Colonic mucosa (tissue), 4 donors: ENCODE results near the gene CLEC4M. TPM values are rescaled to one million over a fixed set of nuclear protein-coding genes. Genes with fewer than 3 reads are reported as not detected.
"Not testable (repeated sequence)": the region's sequence is repeated elsewhere in the genome, so short reads cannot be mapped to it uniquely, and the experiment has no call there.

Experiments used
- DNase-seq: peaks from one replicate; pipeline ENCODE4 v3.0.0-alpha.2; 2020
- H3K27ac ChIP-seq: fragments of 200-600 bp; one replicate; pipeline ENCODE4 v1.8.0; 2021
- H3K27me3 ChIP-seq: fragments of 200-600 bp; one replicate; pipeline ENCODE4 v1.8.0; 2021
- H3K36me3 ChIP-seq: fragments of 200-600 bp; one replicate; pipeline ENCODE4 v1.8.0; 2021
- H3K4me1 ChIP-seq: fragments of 200-600 bp; one replicate; pipeline ENCODE4 v1.8.0; 2021; ENCODE audit warnings: mild to moderate bottlenecking
- H3K4me3 ChIP-seq: fragments of 200-600 bp; one replicate; pipeline ENCODE4 v1.8.0; 2021
- H3K9ac ChIP-seq, 2 donors: one replicate each; pipeline ENCODE4 v1.7.0; 2013; ENCODE audit warnings: control low read depth in 2 of 2, low read depth in 2 of 2, low read length in 2 of 2
- H3K9me3 ChIP-seq: fragments of 200-600 bp; one replicate; pipeline ENCODE4 v1.8.0; 2021
- intact Hi-C: fragments of 100-400 bp; cut with DNase I; formaldehyde crosslinking; loops from one replicate; pipeline ENCODE4 v1.14.1; 2022
- total RNA-seq, 2 donors: library from RNA; stranded (reverse); fragmentation: NEBNext Ultra II Directional in 1 of 2; extraction: Animal tissue kit (Norgen Biotek cat#: 25700) in 1 of 2; gene quantifications; one replicate each; pipeline ENCODE4 v1.2.1, GENCODE V29; 2021
- TF ChIP-seq, protein P1 (sequence below): fragments of 200-600 bp; IDR thresholded peaks from one replicate; pipeline ENCODE4 v1.8.0; 2022; ENCODE audit warnings: antibody characterized with exemption, mild to moderate bottlenecking
- donor health status: healthy.
- donor health status: DM: no; HTN: no; CAD: no.
- donor health status: DM: no; HTN: no; CAD: no.

The CLEC4M gene
- total RNA-seq, 2 donors from 2014 or later: not detected

DNA sequence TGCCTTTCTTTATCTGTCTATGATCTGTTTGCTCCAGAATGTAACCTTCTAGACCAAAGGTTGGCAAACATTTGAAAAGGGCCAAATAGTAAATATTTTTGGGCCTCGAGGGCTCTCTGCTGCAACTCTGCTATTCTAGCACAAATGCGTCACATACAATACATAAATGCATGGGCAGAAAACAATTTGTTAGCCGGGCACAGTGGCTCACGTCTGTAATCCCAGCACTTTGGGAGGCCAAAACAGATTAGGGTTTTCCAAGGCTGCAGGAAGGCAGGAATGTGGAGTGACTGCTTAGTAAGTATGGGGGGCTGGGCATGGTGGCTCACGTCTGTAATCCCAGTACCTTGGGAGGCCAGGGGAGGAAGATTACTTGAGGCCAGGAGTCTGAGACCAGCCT lies 45.1 kb downstream of the CLEC4M start:
- Histone ChIP-seq H3K9ac (no peak overlapping the region), H3K4me1 (no peaks in the 10 kb centered on the region), H3K27me3 (no peaks in the 10 kb centered on the region), H3K36me3 (no peaks in the 10 kb centered on the region), H3K4me3 (no peak overlapping the region), H3K9me3 (no peaks in the 10 kb centered on the region), H3K27ac (no peak overlapping the region)
- TF ChIP-seq, protein P1, sequence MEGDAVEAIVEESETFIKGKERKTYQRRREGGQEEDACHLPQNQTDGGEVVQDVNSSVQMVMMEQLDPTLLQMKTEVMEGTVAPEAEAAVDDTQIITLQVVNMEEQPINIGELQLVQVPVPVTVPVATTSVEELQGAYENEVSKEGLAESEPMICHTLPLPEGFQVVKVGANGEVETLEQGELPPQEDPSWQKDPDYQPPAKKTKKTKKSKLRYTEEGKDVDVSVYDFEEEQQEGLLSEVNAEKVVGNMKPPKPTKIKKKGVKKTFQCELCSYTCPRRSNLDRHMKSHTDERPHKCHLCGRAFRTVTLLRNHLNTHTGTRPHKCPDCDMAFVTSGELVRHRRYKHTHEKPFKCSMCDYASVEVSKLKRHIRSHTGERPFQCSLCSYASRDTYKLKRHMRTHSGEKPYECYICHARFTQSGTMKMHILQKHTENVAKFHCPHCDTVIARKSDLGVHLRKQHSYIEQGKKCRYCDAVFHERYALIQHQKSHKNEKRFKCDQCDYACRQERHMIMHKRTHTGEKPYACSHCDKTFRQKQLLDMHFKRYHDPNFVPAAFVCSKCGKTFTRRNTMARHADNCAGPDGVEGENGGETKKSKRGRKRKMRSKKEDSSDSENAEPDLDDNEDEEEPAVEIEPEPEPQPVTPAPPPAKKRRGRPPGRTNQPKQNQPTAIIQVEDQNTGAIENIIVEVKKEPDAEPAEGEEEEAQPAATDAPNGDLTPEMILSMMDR: no peak
- intact Hi-C loops: no loop called here
- DNase-seq: no peak

GRCh38 chr19:7811989-7812388 lies 48.9 kb downstream of the CLEC4M start:
- Histone ChIP-seq H3K4me1 (no peaks in the 10 kb centered on the region), H3K27ac (no peak overlapping the region), H3K4me3 (no peak overlapping the region), H3K27me3 (no peaks in the 10 kb centered on the region), H3K36me3 (no peaks in the 10 kb centered on the region), H3K9me3 (no peaks in the 10 kb centered on the region), H3K9ac (no peak overlapping the region)
- TF ChIP-seq, protein P1: no peak
- no peak for DNase-seq
- intact Hi-C loops: no loop called here

DNA sequence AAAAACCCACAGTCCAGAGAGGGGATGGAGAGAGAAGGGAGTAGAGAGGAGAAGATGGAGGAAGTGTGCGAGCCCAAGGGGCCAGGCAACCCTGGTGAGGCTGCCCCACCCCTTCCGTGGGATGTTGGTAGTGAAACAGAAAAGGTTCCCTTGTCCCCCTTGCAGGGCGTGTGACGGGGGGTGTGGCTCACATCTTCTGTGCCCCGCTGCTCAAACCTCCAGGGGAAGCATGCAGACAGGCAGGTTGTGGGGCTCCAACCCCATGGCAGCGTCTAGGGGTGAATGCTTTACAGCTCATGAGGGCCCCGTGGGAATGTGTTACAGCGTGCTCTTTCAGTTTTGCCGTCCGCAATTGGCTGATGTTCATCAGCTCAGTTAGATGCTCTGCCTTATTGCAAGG lies 52.3 kb downstream of the CLEC4M start:
- no peak for DNase-seq
- TF ChIP-seq, protein P1: no peak
- no peak overlapping the region for H3K4me3 ChIP-seq
- H3K36me3 ChIP-seq: no peaks in the 10 kb centered on the region
- no peaks in the 10 kb centered on the region for H3K9me3 ChIP-seq
- no peaks in the 10 kb centered on the region for H3K27me3 ChIP-seq
- no peak overlapping the region for H3K27ac ChIP-seq
- no peak overlapping the region for H3K9ac ChIP-seq
- H3K4me1 ChIP-seq: no peaks in the 10 kb centered on the region
- intact Hi-C loops: no loop called here

- intact Hi-C loops: not testable (repeated sequence)
These were observed 53.0 kb downstream of the CLEC4M start for GRCh38 chr19:7816040-7816439.

DNA sequence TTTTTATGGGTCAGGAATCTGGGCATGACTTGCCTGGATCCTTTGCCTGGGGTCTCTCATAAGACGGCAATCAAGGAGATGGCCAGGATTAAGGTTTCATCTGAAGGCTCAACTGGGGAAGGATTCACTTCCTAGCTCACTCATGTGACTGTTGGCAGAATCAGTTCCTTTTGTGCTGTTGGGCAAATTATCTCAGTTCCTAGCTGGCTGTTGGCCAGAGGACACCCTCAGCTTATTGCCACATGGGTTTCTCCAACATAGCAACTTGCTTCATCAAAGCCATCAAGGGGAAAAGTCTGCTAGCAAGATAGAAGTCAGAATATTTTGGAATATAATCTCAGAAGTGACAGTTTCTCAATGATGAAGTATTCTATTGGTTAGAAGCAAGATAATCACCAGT lies 54.8 kb downstream of the CLEC4M start:
- no peak overlapping the region for H3K27ac ChIP-seq
- H3K9me3 ChIP-seq: no peaks in the 10 kb centered on the region
- no peaks in the 10 kb centered on the region for H3K4me1 ChIP-seq
- no peak for DNase-seq
- intact Hi-C loops: no loop called here
- TF ChIP-seq, protein P1: no peak
- no peaks in the 10 kb centered on the region for H3K36me3 ChIP-seq
- H3K9ac ChIP-seq: no peak overlapping the region
- H3K4me3 ChIP-seq: no peak overlapping the region
- H3K27me3 ChIP-seq: no peaks in the 10 kb centered on the region

More at GRCh38 chr19:7816040-7816439, 53.0 kb downstream of the CLEC4M start:
- H3K27me3 ChIP-seq, H3K9me3 ChIP-seq, H3K9ac ChIP-seq, H3K4me3 ChIP-seq, H3K27ac ChIP-seq, H3K4me1 ChIP-seq, DNase-seq, H3K36me3 ChIP-seq: not testable (repeated sequence)

GRCh38 chr19:7818806-7819205 lies 55.8 kb downstream of the CLEC4M start:
- H3K4me1 ChIP-seq: no peaks in the 10 kb centered on the region
- H3K27ac ChIP-seq: no peak overlapping the region
- intact Hi-C loops: no loop called here
- no peaks in the 10 kb centered on the region for H3K9me3 ChIP-seq
- no peaks in the 10 kb centered on the region for H3K27me3 ChIP-seq
- no peaks in the 10 kb centered on the region for H3K36me3 ChIP-seq
- no peak for DNase-seq
- H3K9ac ChIP-seq: no peak overlapping the region
- TF ChIP-seq, protein P1: no peak
- H3K4me3 ChIP-seq: no peak overlapping the region

Other genes starting within 250 kb of the CLEC4M start
- 10 to 100 TPM; 20.2 to 44.1 TPM for gene ZNF358, start 247.1 kb upstream of the CLEC4M start, total RNA-seq
- 10 to 100 TPM; 17.8 to 26.5 TPM for gene MCOLN1, start 240.6 kb upstream of the CLEC4M start, total RNA-seq
- 100 to 1,000 TPM in 1 of 2 donors, 10 to 100 TPM in 1; 93.0 to 131 TPM for gene PNPLA6, start 227.5 kb upstream of the CLEC4M start, total RNA-seq
- 10 to 100 TPM; 41.1 to 55.4 TPM for gene CAMSAP3, start 167.4 kb upstream of the CLEC4M start, total RNA-seq
- gene XAB2, start 133.7 kb upstream of the CLEC4M start, total RNA-seq: 10 to 100 TPM; 28.3 to 48.1 TPM
- 100 to 1,000 TPM; 118 to 141 TPM for gene PET100, start 133.4 kb upstream of the CLEC4M start, total RNA-seq
- under 1 TPM in 1 of 2 donors, not detected in 1; 0.32 TPM for gene PCP2, start 129.5 kb upstream of the CLEC4M start, total RNA-seq
- gene STXBP2, start 126.1 kb upstream of the CLEC4M start, total RNA-seq: 100 to 1,000 TPM; 166 to 212 TPM
- not detected for gene RETN, start 94.2 kb upstream of the CLEC4M start, total RNA-seq
- under 1 TPM in 1 of 2 donors, not detected in 1; 0.20 TPM for gene MCEMP1, start 86.2 kb upstream of the CLEC4M start, total RNA-seq
- 100 to 1,000 TPM; 107 to 139 TPM for gene TRAPPC5, start 82.4 kb upstream of the CLEC4M start, total RNA-seq
- 1 to 10 TPM in 1 of 2 donors, under 1 TPM in 1; 0.35 to 1.3 TPM for gene FCER2, start 61.1 kb upstream of the CLEC4M start, total RNA-seq
- gene CLEC4G, start 31.1 kb upstream of the CLEC4M start, total RNA-seq: under 1 TPM; 0.17 to 0.53 TPM
- 10 to 100 TPM in 1 of 2 donors, 1 to 10 TPM in 1; 4.0 to 12.1 TPM for gene CD209, start 15.7 kb upstream of the CLEC4M start, total RNA-seq
- gene EVI5L, start 67.0 kb downstream of the CLEC4M start, total RNA-seq: 10 to 100 TPM; 10.6 to 12.0 TPM
- gene PRR36, start 111.1 kb downstream of the CLEC4M start, total RNA-seq: under 1 TPM; 0.22 to 0.37 TPM
- gene LRRC8E, start 125.3 kb downstream of the CLEC4M start, total RNA-seq: 1 to 10 TPM; 2.9 to 4.0 TPM
- 10 to 100 TPM; 26.3 to 38.3 TPM for gene MAP2K7, start 140.6 kb downstream of the CLEC4M start, total RNA-seq
- gene TGFBR3L, start 151.6 kb downstream of the CLEC4M start, total RNA-seq: not detected
- 10 to 100 TPM; 13.4 to 15.4 TPM for gene SNAPC2, start 157.1 kb downstream of the CLEC4M start, total RNA-seq
- gene CTXN1, start 162.9 kb downstream of the CLEC4M start, total RNA-seq: 1 to 10 TPM; 1.5 to 4.4 TPM
- 100 to 1,000 TPM in 1 of 2 donors, 10 to 100 TPM in 1; 50.8 to 118 TPM for gene TIMM44, start 180.4 kb downstream of the CLEC4M start, total RNA-seq
- gene ELAVL1, start 242.4 kb downstream of the CLEC4M start, total RNA-seq: 100 to 1,000 TPM in 1 of 2 donors, 10 to 100 TPM in 1; 65.8 to 116 TPM